SKM-1 (cell line): ENCODE results near the gene CAVIN2.

ENCODE experiments used
- DNase-seq: peaks from one replicate; lab custom pipeline; 2025; ENCODE audit not compliant: unreplicated experiment; lab: John Stamatoyannopoulos, UW

Gene CAVIN2

GRCh38 chr2:191864628-191865374 is 17.9 kb upstream of the CAVIN2 start:
- no peak for DNase-seq

GRCh38 chr2:191863988-191864387 is 17.1 kb upstream of the CAVIN2 start:
- no peak for DNase-seq

- no peak for DNase-seq
Observed at GRCh38 chr2:191862156-191862775, 15.4 kb upstream of the CAVIN2 start.

GRCh38 chr2:191860760-191861466 is 14.0 kb upstream of the CAVIN2 start:
- DNase-seq = no peak

- DNase-seq = peak; percentile 65
Observed at GRCh38 chr2:191859681-191860080, 12.8 kb upstream of the CAVIN2 start.

GRCh38 chr2:191857886-191858285 is 11.0 kb upstream of the CAVIN2 start:
- DNase-seq = no peak

- DNase-seq = no peak
Observed at GRCh38 chr2:191857259-191857805, 10.4 kb upstream of the CAVIN2 start.

- DNase-seq = no peak
Observed at GRCh38 chr2:191856111-191856876, 9.4 kb upstream of the CAVIN2 start.

GRCh38 chr2:191855382-191855781 is 8.5 kb upstream of the CAVIN2 start:
- no peak for DNase-seq

- no peak for DNase-seq
Observed at GRCh38 chr2:191854382-191855372, 7.8 kb upstream of the CAVIN2 start.

- DNase-seq = no peak
Observed at GRCh38 chr2:191853843-191854242, 7.0 kb upstream of the CAVIN2 start.

GRCh38 chr2:191851158-191851557 is 4.3 kb upstream of the CAVIN2 start:
- no peak for DNase-seq

- DNase-seq = no peak
Observed at GRCh38 chr2:191848771-191849767, 2.2 kb upstream of the CAVIN2 start.

- DNase-seq = no peak
Observed at GRCh38 chr2:191847764-191848163, 876 bp upstream of the CAVIN2 start.

GRCh38 chr2:191845876-191846514 is 893 bp downstream of the CAVIN2 start:
- DNase-seq = no peak

- DNase-seq = no peak
Observed at GRCh38 chr2:191845248-191845715, 1.6 kb downstream of the CAVIN2 start.

GRCh38 chr2:191844706-191845105 is 2.2 kb downstream of the CAVIN2 start:
- no peak for DNase-seq

GRCh38 chr2:191840921-191841320 is 6.0 kb downstream of the CAVIN2 start:
- no peak for DNase-seq
